HEK293T (cell line): ENCODE data around the gene C6orf15.

Source experiments
- ARNT ChIP-seq: fragments of 450-650 bp; IDR thresholded peaks from 2 replicates; pipeline ENCODE4 v1.6.1; 2017; ENCODE audit warnings: mild to moderate bottlenecking
- ELF4 ChIP-seq: fragments of 450-650 bp; IDR thresholded peaks from 2 replicates; pipeline ENCODE4 v1.6.1; 2017; ENCODE audit warnings: antibody characterized with exemption
- FOXM1 ChIP-seq: fragments of 450-650 bp; IDR thresholded peaks from 2 replicates; pipeline ENCODE4 v1.6.1; 2017; ENCODE audit warnings: mild to moderate bottlenecking, borderline replicate concordance

- no peak for TF ChIP-seq ARNT
- no peak for TF ChIP-seq ELF4
- TF ChIP-seq FOXM1 = no peak
These were observed 17.9 kb downstream of the C6orf15 start for GRCh38 chr6:31094389-31094881.
